HG03575 (cell line): ENCODE data around the gene SFXN5.
"Not testable (repeated sequence)": the region's sequence is repeated elsewhere in the genome, so short reads cannot be mapped to it uniquely, and the experiment has no call there.

ENCODE experiments used
- ATAC-seq: cut with Tn5 transposase; IDR thresholded peaks from one replicate; pipeline ENCODE4 v1.9.1; 2021; ENCODE audit not compliant: unreplicated experiment, insufficient number of reproducible peaks, low FRiP score; ENCODE audit errors: extremely low read depth

The SFXN5 gene, protein sequence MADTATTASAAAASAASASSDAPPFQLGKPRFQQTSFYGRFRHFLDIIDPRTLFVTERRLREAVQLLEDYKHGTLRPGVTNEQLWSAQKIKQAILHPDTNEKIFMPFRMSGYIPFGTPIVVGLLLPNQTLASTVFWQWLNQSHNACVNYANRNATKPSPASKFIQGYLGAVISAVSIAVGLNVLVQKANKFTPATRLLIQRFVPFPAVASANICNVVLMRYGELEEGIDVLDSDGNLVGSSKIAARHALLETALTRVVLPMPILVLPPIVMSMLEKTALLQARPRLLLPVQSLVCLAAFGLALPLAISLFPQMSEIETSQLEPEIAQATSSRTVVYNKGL

DNA sequence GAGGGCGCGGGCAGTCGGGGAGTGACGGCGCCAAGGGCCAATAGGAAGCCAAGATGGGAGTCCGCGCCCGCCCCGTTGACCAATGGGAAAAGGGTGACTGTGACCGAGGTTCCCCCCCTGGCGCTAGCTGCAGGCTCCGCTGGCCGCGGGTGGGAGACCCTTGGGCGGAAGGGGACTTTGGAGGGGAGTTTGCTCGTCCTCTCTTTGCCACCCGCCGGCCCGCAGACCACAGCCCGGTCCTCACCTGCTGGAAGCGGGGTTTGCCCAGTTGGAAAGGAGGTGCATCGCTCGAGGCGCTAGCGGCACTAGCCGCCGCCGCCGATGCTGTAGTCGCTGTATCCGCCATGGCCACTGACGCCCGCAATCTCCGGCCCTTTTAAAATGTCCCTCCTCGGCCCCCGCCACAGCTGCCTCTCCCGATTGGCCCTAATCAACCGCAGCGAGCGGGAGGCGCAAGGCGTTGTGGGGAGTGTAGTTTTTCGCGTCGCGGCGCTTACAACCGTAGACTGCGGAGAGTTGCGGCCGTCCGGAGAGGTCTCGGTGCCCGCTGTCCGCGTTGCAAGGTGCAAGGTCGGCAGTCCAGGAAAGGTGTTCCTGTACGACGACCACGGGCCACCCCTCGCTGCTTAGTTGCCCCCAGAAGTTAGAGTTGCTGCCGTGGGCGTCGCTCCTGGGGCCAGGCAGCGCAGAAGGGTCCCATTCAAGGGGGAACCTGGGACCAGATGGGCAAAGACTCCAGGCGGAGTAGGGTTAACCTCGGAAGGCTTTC lies at the start of gene SFXN5:
SFXN5 (minus strand) TSS at position 353 of the 769 bp plus-strand sequence; CDS start at position 346, 7 bp downstream.
- peak; percentile 67 for ATAC-seq

DNA sequence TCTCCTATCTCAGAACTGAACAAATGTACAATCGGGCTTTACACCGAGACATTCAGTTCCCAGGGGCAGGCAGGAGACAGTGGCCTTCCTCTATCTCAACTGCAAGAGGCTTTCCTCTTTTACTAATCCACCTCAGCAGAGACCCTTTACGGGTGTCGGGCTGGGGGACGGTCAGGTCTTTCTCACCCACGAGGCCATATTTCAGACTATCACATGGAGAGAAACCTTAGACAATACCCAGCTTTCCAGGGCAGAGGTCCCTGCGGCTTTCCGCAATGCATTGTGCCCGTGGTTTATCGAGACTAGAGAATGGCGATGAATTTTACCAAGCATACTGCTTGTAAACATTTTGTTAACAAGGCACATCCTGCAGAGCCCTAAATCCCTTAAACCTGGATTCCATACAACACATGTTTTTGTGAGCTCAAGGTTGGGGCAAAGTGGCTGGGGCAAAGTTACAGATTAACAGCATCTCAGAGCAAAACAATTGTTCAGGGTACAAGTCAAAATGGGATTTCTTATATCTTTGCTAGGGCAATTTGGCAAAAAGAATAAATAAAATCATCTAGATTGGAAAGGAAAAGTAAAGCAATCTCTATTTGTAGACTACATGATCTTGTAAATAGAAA lies 48.2 kb upstream of the SFXN5 start:
- ATAC-seq, result not testable (repeated sequence)

DNA sequence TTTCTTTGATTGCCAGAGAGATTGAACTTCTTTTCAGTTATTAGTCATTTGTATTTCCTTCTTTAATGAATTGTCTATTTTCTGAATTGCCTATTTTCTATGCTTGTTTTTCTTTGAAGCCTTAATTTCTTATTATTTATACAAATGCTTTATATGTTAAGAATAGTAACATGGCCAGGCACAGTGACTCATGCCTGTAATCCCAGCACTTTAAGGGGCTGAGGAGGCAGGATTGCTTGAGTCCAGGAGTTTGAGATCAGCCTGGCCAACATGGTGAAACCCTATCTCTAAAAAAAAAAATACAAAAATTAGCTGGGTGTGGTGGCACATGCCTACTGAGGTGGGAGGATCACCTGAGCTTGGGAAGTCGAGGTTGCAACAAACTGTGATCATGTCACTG lies 45.9 kb upstream of the SFXN5 start:
- ATAC-seq, result no peak

DNA sequence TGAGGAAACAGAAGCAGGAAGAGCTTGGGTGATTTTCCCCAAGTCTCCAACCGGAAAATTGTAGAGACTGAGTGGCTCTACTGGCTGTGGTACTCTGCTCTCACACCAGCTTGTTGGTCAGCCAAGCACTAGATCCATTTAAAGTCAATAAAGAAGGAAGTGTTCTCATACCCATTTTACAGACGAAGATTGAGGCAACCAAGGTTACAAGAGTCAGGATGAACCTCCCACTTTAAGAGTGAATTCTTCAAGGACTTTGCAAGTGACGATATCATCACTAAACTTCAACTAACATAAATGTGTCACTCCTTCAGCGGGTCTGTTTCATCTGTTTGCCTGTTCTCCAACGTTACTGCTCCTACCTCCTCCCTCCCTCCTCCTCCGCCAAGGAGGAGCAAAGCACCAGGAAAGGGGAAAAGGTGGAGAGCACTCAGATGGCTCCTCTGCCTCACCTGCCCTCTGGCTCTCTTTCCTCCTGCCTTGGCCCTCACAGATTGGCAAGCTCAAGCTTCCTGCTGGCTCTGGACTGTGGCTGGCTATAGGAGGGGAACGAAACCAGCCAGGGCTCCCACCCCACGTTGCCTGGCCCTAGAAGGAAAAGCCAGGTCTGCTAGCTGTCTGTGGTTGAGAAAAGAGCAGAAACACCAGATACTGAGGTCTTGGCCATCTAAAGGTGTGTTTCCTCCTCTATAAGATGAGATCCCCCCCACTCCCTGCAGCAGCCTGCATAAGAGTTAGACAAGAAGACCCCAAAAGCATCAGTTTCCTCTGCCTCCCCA lies 44.9 kb upstream of the SFXN5 start:
- no peak for ATAC-seq

DNA sequence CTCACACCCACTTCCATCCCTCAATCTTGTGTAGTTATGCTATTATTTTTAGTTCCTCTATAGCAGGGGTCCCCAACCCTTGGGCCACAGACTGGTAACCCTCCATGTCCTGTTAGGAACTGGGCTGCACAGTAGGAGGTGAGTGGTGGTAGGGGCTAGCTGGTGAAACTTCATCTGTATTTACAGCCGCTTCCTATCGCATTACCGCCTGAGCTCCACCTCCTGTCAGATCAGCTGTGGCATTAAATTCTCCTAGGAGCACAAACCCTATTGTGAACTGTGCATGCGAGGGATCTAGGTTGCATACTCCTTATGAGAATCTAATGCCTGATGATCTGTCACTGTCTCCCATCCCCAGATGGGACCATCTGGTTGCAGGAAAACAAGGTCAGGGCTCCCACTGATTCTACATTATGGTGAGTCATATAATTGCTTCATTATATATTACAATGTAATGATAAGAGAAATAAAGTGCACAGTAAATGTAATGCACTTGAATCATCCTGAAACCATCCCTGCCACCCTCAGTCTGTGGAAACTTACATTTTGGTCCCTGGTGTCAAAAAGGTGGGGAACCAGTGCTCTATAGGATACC lies 42.9 kb upstream of the SFXN5 start:
- ATAC-seq, result no peak

DNA sequence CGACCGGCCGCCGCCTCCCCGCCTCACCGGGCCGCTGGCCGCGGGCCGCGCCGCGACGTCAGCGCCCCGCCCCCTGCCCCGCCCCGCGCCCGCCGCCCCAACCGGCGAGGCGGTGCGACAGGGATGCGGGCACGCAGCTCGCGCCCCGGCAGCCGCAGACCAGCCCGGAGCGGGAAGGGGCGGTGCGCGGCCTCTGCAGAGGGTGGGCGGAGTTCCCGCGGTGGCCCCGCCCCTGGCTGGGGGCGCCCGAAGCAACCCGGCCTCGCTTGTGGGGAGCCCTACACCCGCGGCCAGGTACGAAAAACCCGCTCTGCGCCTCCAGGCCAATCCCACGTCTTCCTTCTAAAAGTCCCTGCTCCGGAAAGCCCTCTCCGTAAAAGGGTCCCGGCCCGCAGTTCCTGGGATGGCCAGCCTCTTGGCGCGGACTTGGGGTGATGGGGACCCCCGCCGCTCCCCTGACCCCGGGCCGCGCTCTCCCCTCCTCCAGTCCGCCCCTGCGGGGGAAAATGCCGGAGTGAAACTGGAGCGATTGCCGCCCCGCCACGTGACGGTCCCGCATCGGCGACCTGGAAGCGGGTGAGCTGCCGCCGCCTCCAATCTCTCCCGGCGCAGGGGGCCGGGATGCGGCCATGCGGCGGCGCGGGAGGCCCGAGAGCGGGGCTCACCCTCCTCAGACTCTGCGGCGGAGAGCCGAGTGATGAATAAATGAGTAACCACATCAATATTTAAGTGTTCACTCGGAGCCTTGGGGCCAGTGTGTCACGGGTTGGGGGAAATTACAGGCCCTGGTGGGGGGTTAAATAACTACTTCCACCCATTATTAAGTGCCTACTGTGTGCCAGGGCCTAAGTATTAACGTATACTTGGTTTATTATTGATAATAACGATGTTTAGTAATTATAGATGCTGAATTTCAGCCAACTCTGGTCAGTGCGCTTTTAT lies 41.7 kb upstream of the SFXN5 start, which contains the start of gene RAB11FIP5:
RAB11FIP5 (minus strand) TSS at position 36 of the 942 bp plus-strand sequence. CDS start 171 bp downstream, outside the sequence.
- no peak for ATAC-seq

DNA sequence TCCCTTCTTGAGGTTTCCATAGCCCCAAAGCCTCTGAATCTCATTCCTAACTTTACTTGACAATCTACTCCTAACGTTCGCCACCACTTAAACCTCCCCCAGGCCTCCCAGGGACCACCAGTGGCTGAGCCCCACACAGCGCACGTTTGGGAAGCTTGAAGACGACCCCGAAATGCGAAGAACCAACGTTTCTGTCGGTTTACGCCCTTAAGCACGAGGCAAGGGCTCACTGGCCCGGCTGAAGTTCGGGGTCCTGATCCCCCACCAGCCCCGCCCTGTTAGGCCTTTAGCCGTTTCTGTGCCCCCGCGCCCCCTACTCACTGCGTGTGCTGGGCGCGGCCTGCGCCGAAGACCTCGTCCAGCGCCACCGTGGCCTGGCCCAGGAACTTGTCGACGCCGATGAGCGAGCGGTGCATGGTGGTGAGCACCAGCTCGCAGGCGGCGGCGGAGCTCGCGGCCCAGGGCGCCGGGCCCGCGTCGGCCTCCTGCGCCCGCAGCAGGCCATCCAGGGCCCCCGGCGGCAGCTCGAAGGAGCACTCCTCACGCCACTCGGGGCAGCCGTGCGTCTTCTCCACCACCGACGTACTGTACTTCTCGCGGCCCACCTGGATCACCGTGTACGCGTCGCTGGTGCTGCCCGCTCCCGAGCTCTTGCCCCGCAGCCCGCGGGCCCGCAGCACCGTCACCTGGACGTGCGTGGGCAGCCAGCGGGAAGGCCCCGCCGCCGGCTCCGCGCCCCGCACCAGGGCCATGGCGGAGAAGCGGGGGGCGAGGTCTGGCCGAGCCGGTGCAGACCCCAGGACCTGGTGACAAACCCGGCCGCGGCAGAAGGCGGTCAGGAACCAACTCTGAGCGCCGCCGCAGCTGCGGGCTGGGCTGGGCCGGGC lies 40.8 kb upstream of the SFXN5 start:
- no peak for ATAC-seq

DNA sequence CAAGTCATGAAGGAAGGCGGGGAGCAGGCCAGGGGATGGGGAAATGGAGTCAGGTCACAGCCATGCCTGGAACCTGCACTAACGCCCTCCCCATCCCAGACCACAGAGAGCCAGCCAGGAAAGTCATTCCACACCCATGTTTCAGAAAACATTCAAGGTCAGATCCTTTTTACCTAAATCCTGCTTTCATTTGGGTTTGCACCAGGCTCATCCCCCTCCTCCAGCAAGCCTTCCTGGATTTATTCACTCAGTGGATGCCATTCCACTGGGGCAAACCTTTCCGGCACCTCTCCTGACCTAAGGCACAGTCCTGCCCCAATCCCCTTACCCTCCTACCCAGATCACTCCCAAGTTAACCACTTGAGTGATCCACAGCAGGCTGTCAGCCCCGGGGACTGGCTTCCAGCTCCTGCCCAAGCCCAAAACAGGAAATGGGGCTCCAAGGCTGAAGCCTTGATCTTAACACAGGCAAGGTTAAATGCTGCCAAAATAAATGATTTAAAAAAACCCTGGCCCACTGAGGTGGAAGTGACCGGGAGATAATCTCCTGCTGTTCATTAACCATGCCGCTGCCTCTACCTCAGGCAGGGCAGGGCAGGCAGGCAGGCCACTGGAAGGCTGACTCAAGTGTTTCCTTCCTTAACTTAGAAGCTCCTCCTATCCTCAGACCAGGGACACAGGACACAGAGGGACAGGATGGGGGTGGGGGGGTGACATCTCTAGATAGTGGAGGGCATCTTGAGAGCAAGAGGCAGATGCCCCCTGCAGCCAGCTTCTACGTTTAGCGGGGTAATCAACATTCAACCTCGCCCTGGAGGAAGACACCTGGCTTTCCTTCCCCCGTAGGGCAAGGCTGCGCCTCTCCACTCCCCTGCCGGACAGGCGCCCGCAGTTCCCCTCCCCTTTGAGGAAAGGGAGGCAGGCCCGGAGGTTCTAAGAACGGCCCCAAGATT lies 39.8 kb upstream of the SFXN5 start:
- ATAC-seq, result no peak

DNA sequence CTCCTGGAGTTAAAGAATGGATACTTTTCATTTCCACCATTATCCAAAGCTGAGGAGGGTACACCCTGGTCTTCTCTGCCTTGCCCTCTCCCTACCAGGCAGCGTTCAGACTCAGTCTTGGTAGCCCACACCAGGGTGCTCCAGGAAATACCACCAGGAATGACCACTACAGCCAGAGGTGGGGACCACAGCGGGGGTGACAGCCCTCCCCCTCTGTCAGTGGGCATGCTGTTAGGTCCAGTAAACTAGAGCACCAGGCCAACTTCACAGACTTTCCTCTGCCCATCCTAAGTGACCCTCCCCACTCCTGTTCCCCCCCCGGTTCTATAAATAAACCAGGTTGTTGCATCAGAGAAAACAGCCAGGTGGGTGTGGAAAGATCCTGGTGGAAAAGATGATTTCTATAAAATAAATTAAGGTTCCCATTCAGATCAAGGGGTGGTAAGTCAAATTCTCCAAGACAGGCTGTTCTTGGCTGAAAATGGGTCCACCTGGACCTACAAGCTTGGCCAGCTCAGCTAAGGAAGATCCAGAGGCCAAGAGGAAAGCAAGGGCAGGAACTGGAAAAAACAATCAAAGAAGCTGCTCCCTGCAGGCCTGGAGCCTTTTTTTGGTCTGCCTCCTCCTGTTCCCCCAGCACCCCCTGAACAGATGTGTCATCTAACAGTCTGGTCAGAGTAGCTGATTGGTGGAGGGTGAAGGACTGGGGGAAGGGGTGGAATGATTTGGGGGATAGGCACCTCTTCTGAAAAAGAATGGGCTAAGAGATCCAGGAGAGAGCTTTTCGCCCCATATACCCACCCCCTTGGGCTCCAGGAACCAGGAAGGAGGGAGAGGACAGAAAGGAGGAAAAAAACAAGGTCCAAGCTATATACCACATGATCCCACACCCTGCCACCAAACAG lies 38.9 kb upstream of the SFXN5 start:
- ATAC-seq, result no peak

DNA sequence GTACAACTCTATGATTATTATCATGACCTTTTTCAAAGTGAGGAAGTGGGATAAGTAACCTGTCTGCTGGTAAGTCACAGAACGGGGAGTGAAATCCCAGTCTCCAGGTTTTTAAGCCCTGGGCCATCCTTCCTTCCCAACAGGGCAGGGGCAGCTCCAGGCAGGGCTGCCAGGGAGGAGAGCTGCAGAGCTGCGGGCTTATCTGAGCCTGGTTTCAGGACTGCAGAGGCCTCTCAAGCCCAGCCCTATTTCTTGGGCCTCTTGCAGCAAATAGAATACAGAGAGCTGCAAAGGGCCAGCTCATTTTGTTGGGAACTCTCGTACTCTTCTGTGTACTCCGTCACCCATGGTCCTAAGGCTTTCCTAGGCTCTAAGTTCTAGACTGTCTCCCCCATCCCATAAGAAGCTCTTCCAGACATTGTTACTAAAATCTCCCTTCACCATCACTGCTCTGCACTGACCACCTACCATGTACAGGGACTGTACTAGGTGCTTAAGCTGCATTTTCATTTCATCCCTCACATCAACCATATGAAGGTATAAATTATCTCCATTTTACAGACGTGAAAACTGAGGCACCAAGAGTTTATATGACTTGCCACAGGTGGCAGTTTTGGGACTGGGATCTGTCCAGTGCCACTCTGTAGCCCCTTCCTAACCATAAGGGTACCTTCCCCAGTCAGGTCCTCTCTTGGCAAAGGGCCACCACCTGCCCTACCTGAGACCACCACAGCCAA lies 38.1 kb upstream of the SFXN5 start:
- ATAC-seq, result no peak

DNA sequence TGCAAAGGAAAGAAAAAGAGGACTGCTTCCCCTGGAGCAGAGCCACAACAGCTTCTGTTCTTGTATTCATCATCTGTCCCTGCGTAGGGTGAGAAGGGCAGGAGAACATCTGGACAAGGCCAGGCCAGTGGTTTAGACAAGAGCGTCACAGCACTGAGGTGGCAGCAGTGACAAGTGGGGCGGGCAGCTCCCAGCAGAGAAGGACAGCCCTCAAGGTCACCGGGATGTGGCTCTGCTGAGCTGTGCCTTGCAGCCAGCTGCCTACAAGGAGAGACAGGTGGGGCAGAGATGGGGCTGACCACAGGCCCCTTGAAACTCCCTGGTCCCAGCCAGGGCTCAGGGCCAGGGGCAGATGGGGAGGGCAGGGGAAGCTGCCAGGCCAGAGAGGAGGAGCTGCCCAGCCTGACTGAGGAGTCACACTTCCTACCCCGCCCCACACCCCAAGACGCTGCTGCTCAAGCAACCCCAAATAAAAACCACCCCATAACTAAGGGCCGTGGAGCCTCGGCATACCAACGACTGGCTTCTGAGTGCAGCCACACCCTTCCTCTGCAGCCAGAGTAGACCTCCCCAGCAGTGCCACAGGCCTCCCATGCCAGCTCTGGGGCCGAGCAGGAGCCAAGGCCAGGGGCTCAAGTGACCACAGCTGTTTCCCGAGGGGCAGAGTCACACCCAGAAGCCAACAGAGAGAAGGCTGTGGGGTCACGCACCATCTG lies 35.9 kb upstream of the SFXN5 start:
- ATAC-seq, result no peak

DNA sequence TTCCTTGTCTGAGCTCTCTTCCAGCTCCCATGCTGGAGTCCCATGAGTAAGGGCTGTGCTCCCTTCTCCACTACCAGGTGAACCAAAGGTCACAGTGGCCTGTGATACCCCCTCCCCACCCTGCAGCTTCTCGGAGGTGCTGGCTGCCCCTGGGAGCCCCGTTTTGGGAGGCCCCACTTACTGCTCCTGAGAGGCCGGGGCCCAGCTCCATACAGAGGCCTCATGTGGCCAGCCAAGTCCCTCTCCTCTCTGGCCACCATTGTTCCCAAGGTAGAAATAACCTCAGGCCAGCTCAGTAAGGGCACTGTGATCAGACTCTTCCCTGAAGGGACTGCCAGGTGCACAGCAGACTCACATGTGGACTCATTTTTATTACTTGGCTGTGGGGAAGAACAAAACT lies 35.3 kb upstream of the SFXN5 start:
- ATAC-seq, result no peak

DNA sequence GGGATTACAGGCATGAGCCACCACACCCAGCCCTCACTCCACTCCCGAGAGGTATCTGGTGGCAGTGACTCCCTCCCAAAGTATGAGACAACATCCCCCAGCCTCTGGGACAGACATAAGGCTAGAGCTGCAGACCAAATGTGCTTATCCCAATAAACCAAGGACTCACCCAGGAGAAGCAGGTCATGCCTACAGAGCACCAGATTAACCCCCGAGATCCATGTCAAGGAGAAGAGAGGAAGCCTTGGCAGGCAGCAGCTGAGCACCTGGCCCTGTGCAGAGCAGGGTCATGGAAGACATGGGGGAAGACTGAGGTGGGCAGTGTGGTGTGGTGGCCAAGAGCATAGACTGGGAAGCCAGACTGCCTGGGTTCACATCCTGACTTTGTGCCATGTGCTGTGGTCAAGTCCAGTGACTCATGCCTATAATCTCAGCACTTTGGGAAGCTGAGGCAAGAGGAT lies 34.0 kb upstream of the SFXN5 start:
- no peak for ATAC-seq

DNA sequence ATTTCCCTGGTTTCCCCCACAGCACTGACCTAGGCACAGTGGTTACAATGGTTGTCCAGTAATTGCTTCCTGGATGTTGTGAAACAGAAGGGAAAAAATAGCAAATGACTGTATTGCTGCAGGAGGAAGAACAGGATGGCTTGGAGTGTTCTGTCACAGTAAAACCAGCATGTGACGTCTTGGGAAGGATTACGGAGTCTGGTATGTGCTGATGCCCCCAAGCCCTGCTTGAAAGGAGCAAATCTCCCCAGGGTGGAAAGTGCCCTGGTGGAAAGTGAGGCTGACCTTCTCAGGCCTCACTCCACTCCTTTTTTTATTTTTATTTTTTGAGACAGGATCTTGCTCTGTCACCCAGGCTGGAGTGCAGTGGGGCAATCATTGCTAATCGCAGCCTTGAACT lies 33.4 kb upstream of the SFXN5 start:
- no peak for ATAC-seq
